Upper lobe of left lung (tissue), 4 donors: ENCODE data around the gene COG6.

Source experiments
- EP300 ChIP-seq, 4 donors: sonication (generic); formaldehyde crosslinking; IDR thresholded peaks; one replicate each; pipeline ENCODE4 v1.5.1; 2017; ENCODE audit warnings: antibody characterized with exemption in 4 of 4, control low read depth in 2 of 4
- POLR2A ChIP-seq, 4 donors: fragments of 450-650 bp; IDR thresholded peaks; one replicate each; pipeline ENCODE4 v1.5.1; 2016 to 2017; ENCODE audit warnings: antibody characterized with exemption in 4 of 4, mild to moderate bottlenecking in 2 of 4
- POLR2AphosphoS5 ChIP-seq, 2 donors: sonication (generic); formaldehyde crosslinking; IDR thresholded peaks; one replicate each; pipeline ENCODE4 v1.5.1; 2017; ENCODE audit warnings: antibody characterized with exemption in 2 of 2
- TF ChIP-seq, protein P1 (sequence below), 6 experiments: fragments of 450-650 bp in 4 of 6; fragments of 200-600 bp in 2 of 6; sonication (generic) in 2 of 6; IDR thresholded peaks; one replicate each; pipeline ENCODE4 v1.5.1; 2016 to 2019; ENCODE audit warnings: antibody characterized with exemption in 6 of 6

DNA sequence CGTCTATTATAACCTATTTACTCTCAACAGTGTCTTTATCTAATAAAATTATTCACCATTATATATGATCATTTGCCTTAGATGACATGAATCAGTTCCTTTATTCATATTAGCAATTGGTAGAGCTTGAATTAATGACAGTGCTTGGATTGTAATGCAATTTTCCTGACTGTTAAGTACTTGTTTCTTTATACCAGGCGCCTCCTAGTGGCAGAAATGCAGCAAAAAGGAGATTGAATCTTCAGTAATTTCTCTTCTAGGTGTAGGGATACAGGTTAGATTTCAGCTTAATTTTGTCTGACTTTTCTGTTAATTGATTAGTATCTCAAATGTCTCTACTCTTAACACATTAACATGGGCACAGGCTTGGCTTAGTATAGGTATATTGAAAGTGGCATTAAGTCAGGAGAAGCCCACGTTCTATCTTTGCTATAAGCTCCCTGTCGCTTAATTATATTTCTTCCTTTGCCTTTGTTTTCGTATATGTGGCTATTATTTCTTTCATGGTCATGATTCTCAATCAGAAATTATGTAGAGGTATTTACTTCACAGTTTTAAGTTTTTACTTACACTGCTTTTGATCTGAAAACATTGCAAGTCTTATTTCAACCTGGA is 43.3 kb upstream of the COG6 start:
- TF ChIP-seq, protein P1, sequence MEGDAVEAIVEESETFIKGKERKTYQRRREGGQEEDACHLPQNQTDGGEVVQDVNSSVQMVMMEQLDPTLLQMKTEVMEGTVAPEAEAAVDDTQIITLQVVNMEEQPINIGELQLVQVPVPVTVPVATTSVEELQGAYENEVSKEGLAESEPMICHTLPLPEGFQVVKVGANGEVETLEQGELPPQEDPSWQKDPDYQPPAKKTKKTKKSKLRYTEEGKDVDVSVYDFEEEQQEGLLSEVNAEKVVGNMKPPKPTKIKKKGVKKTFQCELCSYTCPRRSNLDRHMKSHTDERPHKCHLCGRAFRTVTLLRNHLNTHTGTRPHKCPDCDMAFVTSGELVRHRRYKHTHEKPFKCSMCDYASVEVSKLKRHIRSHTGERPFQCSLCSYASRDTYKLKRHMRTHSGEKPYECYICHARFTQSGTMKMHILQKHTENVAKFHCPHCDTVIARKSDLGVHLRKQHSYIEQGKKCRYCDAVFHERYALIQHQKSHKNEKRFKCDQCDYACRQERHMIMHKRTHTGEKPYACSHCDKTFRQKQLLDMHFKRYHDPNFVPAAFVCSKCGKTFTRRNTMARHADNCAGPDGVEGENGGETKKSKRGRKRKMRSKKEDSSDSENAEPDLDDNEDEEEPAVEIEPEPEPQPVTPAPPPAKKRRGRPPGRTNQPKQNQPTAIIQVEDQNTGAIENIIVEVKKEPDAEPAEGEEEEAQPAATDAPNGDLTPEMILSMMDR (IDR thresholded peaks at IDR 0.05) = peak; percentile 54 to 85 (median 70)
- TF ChIP-seq POLR2A (IDR thresholded peaks at IDR 0.05) (no peak), POLR2AphosphoS5 (IDR thresholded peaks at IDR 0.05) (no peak), EP300 (IDR thresholded peaks at IDR 0.05) (no peak)
